Gastrocnemius medialis (tissue), 4 donors: ENCODE data around the gene SP4. TPM values are rescaled to one million over a fixed set of nuclear protein-coding genes. Genes with fewer than 3 reads are reported as not detected.

ENCODE experiments used
- ATAC-seq, 2 donors: fragments of 150-250 bp; one replicate each; pipeline ENCODE4 v1.9.1; 2016
- DNase-seq, 2 donors: peaks; one replicate each; pipeline ENCODE4 v3.0.0-alpha.2; 2019
- H3K27ac ChIP-seq, 4 donors: fragments of 200-600 bp; sonication (generic); 1 replicate in 1 of 4; 2 replicates in 3 of 4; pipeline ENCODE4 v1.5.1; 2016 to 2018; ENCODE audit warnings: mild to moderate bottlenecking in 2 of 4, moderate library complexity in 1 of 4
- H3K27me3 ChIP-seq, 3 donors: fragments of 200-600 bp; sonication (generic) in 2 of 3; 1 replicate in 1 of 3; 2 replicates in 2 of 3; pipeline versions ENCODE4 v1.5.1 to v1.6.0; 2016 to 2019; ENCODE audit warnings: mild to moderate bottlenecking in 1 of 3, moderate library complexity in 1 of 3
- H3K36me3 ChIP-seq, 2 donors: fragments of 200-600 bp; sonication (generic) in 1 of 2; one replicate each; pipeline ENCODE4 v1.5.1; 2017 to 2018
- H3K4me1 ChIP-seq, 2 donors: fragments of 200-600 bp; sonication (generic) in 1 of 2; one replicate each; pipeline ENCODE4 v1.5.1; 2016 to 2017; ENCODE audit warnings: mild to moderate bottlenecking in 2 of 2
- H3K4me3 ChIP-seq, 4 donors: fragments of 200-600 bp; sonication (generic) in 3 of 4; 1 replicate in 1 of 4; 2 replicates in 3 of 4; pipeline ENCODE4 v1.5.1; 2016 to 2019; ENCODE audit warnings: mild to moderate bottlenecking in 2 of 4
- H3K9me3 ChIP-seq, 3 donors: fragments of 200-600 bp; sonication (generic) in 2 of 3; 1 replicate in 1 of 3; 2 replicates in 2 of 3; pipeline ENCODE4 v1.5.1; 2016 to 2019
- CTCF ChIP-seq, 5 experiments: fragments of 450-650 bp in 3 of 5; fragments of 200-600 bp in 2 of 5; sonication (generic) in 2 of 5; IDR thresholded peaks in 4 of 5; conservative IDR thresholded peaks in 1 of 5; 1 replicate in 4 of 5; 2 replicates in 1 of 5; pipeline ENCODE4 v1.5.1; 2016 to 2019; ENCODE audit warnings: antibody characterized with exemption in 5 of 5, mild to moderate bottlenecking in 3 of 5, moderate library complexity in 3 of 5
- POLR2A ChIP-seq, 2 donors: fragments of 450-650 bp; IDR thresholded peaks; one replicate each; pipeline ENCODE4 v1.6.1; 2017; ENCODE audit warnings: antibody characterized with exemption in 2 of 2, mild to moderate bottlenecking in 2 of 2, moderate library complexity in 2 of 2
- in situ Hi-C, 4 donors: fragments of 200-750 bp; cut with MboI; loops; one replicate each; pipeline versions ENCODE4 v1.15.0 to v1.8.0; 2017; ENCODE audit warnings: low sequenced_read_pairs in 4 of 4
- intact Hi-C: fragments of 100-400 bp; cut with DNase I; formaldehyde crosslinking; loops from one replicate; pipeline ENCODE4 v1.15.1; 2023; ENCODE audit warnings: low total_unique reads
- total RNA-seq, 4 donors: library from RNA; depleted of rRNA; stranded (reverse); fragments of >200 nt; gene quantifications; one replicate each; pipeline versions ENCODE4 v1.1.0 to v1.2.3, GENCODE V29; 2016

SP4 gene
- total RNA-seq, 4 donors from 2014 or later = 8.0 to 13.9 (median 9.5) TPM

- Histone ChIP-seq H3K27me3 (peaks cover 13 to 30% (median 17%) of the 10 kb centered on the region in 3 donors), H3K9me3 (no peaks in the 10 kb centered on the region), H3K4me1 (peaks cover 0 to 9% of the 10 kb centered on the region in 2 donors), H3K36me3 (no peaks in the 10 kb centered on the region), H3K27ac (no peak overlapping the region), H3K4me3 (no peak overlapping the region)
- in situ Hi-C loops = no loop called here
- TF ChIP-seq CTCF (IDR thresholded peaks at IDR 0.05 in 4 of 5, conservative IDR thresholded peaks at IDR 0.05 in 1 of 5) = no peak
- no peak for TF ChIP-seq POLR2A (IDR thresholded peaks at IDR 0.05)
- DNase-seq (no peak), ATAC-seq (no peak)
- intact Hi-C loops = no loop called here
Observed at GRCh38 chr7:21538936-21539495, 111.1 kb downstream of the SP4 start.

GRCh38 chr7:21542891-21543527 lies 115.1 kb downstream of the SP4 start, which contains the start of gene DNAH11:
TSS of gene DNAH11 (plus strand) at chr7:21543039. CDS start at chr7:21543246, 207 bp downstream.
- peak within 1 kb of the TSS; percentile 49 to 65 (median 57) for H3K4me3 ChIP-seq
- intact Hi-C loops = no loop called here
- no peaks in the 10 kb centered on the region for H3K9me3 ChIP-seq
- H3K27me3 ChIP-seq = peaks cover 19 to 42% (median 29%) of the 10 kb centered on the region in 3 donors
- DNase-seq = no peak
- peak in 1 of 2 donors; percentile 58 for ATAC-seq
- in situ Hi-C loops = no loop called here
- peaks cover 0 to 9% of the 10 kb centered on the region in 2 donors for H3K4me1 ChIP-seq
- H3K36me3 ChIP-seq = no peaks in the 10 kb centered on the region
- no peak within 1 kb of the TSS for H3K27ac ChIP-seq
- TF ChIP-seq CTCF (IDR thresholded peaks at IDR 0.05 in 4 of 5, conservative IDR thresholded peaks at IDR 0.05 in 1 of 5) (no peak), POLR2A (IDR thresholded peaks at IDR 0.05) (no peak)

GRCh38 chr7:21543528-21544302 lies 115.8 kb downstream of the SP4 start:
- DNase-seq = no peak

GRCh38 chr7:21544303-21544656 lies 116.4 kb downstream of the SP4 start:
- Histone ChIP-seq H3K4me3 (peak overlapping the region in 2 of 4 donors; percentile 60 to 65), H3K27me3 (peaks cover 19 to 42% (median 29%) of the 10 kb centered on the region in 3 donors), H3K4me1 (peaks cover 0 to 9% of the 10 kb centered on the region in 2 donors), H3K27ac (no peak overlapping the region), H3K36me3 (no peaks in the 10 kb centered on the region), H3K9me3 (no peaks in the 10 kb centered on the region)
- no peak for DNase-seq
- intact Hi-C loops = no loop called here
- ATAC-seq = no peak
- no peak for TF ChIP-seq CTCF (IDR thresholded peaks at IDR 0.05 in 4 of 5, conservative IDR thresholded peaks at IDR 0.05 in 1 of 5)
- no peak for TF ChIP-seq POLR2A (IDR thresholded peaks at IDR 0.05)
- in situ Hi-C loops = no loop called here

More at GRCh38 chr7:21543528-21544302, 115.8 kb downstream of the SP4 start:
- Histone ChIP-seq H3K27ac (no peak overlapping the region), H3K4me3 (peak overlapping the region; percentile 49 to 65 (median 57)), H3K9me3 (no peaks in the 10 kb centered on the region), H3K36me3 (no peaks in the 10 kb centered on the region), H3K27me3 (peaks cover 19 to 42% (median 29%) of the 10 kb centered on the region in 3 donors), H3K4me1 (peaks cover 0 to 9% of the 10 kb centered on the region in 2 donors)
- intact Hi-C loops = no loop called here
- no peak for ATAC-seq
- TF ChIP-seq POLR2A (IDR thresholded peaks at IDR 0.05) (no peak), CTCF (IDR thresholded peaks at IDR 0.05 in 4 of 5, conservative IDR thresholded peaks at IDR 0.05 in 1 of 5) (no peak)
- in situ Hi-C loops = no loop called here
